Lower leg skin (tissue), 4 donors: ENCODE results near the gene DZIP1. TPM values are rescaled to one million over a fixed set of nuclear protein-coding genes. Genes with fewer than 3 reads are reported as not detected.

Experiments
- DNase-seq, 2 donors: peaks; one replicate each; pipeline ENCODE4 v3.0.0-alpha.2; 2019; ENCODE audit warnings: low spot score in 2 of 2
- H3K4me3 ChIP-seq: fragments of 200-600 bp; sonication (generic); 2 replicates; pipeline ENCODE4 v1.5.1; 2017; ENCODE audit warnings: mild to moderate bottlenecking, low read depth; ENCODE audit not compliant: poor library complexity, severe bottlenecking
- POLR2A ChIP-seq, 2 donors: fragments of 450-650 bp; IDR thresholded peaks; one replicate each; pipeline ENCODE4 v1.6.1; 2016 to 2017; ENCODE audit warnings: antibody characterized with exemption in 2 of 2, mild to moderate bottlenecking in 1 of 2, moderate library complexity in 1 of 2
- WGBS, 2 donors: methylation state at CpG; one replicate each; pipeline ENCODE4 v1.1.5; 2018; 5-methylcytosine and 5-hydroxymethylcytosine counted together
- intact Hi-C: fragments of 100-400 bp; cut with DNase I; formaldehyde crosslinking; loops from one replicate; pipeline ENCODE4 v1.15.0; 2023; ENCODE audit warnings: low total_unique reads
- total RNA-seq, 4 donors: library from RNA; depleted of rRNA; stranded (reverse); fragments of >200 nt; gene quantifications; one replicate each; pipeline ENCODE4 v1.1.0, GENCODE V29; 2016
- TF ChIP-seq, protein P1 (sequence below), 3 donors: fragments of 450-650 bp; IDR thresholded peaks; one replicate each; pipeline ENCODE4 v1.5.1; 2016; ENCODE audit warnings: antibody characterized with exemption in 3 of 3, mild to moderate bottlenecking in 3 of 3, moderate library complexity in 2 of 3

DZIP1 gene
- total RNA-seq, 4 donors from 2014 or later, result 0.42 to 2.7 (median 1.8) TPM

DNA sequence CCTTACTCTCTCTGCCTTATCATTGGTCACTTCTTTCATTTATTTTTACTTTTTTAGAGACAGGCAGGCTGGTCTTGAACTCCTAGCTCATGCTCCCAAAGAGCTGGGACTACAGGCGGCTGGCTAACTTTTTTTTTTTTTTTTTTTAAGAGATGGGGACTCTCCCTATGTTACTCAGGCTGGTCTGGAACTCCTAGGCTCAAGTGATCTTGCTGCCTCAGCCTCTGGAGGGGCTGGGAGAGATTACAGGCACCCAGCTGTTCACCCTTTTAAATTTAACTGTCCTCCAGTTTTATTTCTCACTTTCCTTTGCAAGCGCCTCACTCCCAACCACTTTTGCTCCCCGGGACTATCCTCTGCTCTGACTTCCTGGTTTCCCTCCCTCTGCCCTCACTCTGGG is 97.6 kb downstream of the DZIP1 start:
- DNase-seq, result no peak
- WGBS, 2 donors, result 27 to 44% methylated on average over 2 of the region's 3 CpGs
- no peak for TF ChIP-seq POLR2A (IDR thresholded peaks at IDR 0.05)
- TF ChIP-seq, protein P1, sequence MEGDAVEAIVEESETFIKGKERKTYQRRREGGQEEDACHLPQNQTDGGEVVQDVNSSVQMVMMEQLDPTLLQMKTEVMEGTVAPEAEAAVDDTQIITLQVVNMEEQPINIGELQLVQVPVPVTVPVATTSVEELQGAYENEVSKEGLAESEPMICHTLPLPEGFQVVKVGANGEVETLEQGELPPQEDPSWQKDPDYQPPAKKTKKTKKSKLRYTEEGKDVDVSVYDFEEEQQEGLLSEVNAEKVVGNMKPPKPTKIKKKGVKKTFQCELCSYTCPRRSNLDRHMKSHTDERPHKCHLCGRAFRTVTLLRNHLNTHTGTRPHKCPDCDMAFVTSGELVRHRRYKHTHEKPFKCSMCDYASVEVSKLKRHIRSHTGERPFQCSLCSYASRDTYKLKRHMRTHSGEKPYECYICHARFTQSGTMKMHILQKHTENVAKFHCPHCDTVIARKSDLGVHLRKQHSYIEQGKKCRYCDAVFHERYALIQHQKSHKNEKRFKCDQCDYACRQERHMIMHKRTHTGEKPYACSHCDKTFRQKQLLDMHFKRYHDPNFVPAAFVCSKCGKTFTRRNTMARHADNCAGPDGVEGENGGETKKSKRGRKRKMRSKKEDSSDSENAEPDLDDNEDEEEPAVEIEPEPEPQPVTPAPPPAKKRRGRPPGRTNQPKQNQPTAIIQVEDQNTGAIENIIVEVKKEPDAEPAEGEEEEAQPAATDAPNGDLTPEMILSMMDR (IDR thresholded peaks at IDR 0.05), result no peak
- intact Hi-C loops, result no loop called here
- no peak overlapping the region for H3K4me3 ChIP-seq

DNA sequence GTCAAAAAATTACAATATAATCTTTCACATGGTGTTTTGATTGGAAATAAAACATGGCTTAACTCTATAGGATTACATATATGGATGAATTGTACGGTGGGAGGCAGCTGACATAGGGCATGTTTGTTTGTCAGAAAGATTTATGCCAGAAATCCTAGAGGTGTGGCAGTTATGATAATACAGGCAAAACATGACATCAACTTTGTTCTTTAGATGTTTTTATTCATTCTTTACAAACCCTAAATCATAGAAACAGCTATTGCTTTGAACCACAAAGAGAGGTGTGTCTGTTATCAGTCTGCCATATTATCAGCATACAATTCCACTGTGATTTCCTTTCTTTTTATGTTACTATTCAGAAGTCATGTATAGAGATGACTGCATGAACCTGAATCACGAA is 100.2 kb downstream of the DZIP1 start:
- 43 to 63% methylated on average over 2 of the region's 2 CpGs for WGBS, 2 donors
- intact Hi-C loops, result no loop called here
- no peak for TF ChIP-seq POLR2A (IDR thresholded peaks at IDR 0.05)
- TF ChIP-seq, protein P1 (IDR thresholded peaks at IDR 0.05), result no peak

DNA sequence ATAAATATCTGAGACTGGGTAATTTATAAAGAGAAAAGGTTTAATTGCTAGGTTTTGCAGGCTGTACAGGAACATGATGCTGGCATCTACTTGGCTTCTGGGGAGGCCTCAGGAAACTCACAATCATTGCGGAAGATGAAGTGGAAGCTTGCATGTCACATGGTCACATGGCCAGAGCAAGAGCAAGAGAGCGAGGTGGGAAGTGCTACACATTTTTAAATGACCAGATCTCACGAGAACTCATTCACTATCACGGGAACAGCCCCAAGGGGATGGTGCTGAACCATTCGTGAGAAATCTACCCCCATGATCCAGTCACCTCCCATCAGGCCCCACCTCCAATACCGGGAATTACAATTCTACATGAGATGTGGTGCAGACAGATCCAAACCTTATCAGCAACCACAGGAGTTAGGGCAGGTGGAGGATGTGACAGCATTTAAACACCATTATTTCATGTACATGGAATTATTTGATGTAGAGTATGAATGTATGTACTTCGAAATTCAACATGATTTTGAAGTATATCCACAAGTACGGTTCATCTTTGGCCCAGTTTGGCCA is 102.5 kb downstream of the DZIP1 start:
- WGBS, 2 donors, result 90 to 91% methylated on average over 8 of the region's 8 CpGs

More for the DNA sequence above, 100.2 kb downstream of the DZIP1 start:
- DNase-seq, result no peak
- no peak overlapping the region for H3K4me3 ChIP-seq

DNA sequence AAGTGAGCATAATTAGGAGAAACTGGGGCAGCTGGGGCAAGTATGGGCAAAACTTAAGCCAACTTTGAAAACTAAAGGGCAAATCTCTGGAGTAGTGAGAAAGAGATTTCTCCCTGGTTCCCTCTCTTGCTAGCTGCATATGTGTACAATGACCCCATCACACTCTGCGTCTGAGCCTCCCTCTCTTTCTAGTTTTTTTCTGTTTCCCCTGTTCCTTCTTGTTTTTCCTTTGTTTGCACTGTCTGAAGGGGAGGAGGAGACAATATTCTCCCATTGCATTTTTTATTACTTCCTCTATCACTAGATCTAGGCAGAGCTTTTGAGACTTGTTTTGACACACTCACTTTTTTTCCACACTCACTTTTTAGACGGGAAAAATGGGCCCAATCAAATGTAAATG is 103.2 kb downstream of the DZIP1 start:
- no peak for TF ChIP-seq POLR2A (IDR thresholded peaks at IDR 0.05)
- TF ChIP-seq, protein P1 (IDR thresholded peaks at IDR 0.05), result no peak
- 36 to 44% methylated on average over 2 of the region's 2 CpGs for WGBS, 2 donors
- no peak for DNase-seq
- H3K4me3 ChIP-seq, result no peak overlapping the region
- intact Hi-C loops, result no loop called here

More for the DNA sequence above, 102.5 kb downstream of the DZIP1 start:
- H3K4me3 ChIP-seq, result no peak overlapping the region
- DNase-seq, result no peak
- intact Hi-C loops, result no loop called here
- TF ChIP-seq, protein P1 (IDR thresholded peaks at IDR 0.05), result no peak
- TF ChIP-seq POLR2A (IDR thresholded peaks at IDR 0.05), result no peak

DNA sequence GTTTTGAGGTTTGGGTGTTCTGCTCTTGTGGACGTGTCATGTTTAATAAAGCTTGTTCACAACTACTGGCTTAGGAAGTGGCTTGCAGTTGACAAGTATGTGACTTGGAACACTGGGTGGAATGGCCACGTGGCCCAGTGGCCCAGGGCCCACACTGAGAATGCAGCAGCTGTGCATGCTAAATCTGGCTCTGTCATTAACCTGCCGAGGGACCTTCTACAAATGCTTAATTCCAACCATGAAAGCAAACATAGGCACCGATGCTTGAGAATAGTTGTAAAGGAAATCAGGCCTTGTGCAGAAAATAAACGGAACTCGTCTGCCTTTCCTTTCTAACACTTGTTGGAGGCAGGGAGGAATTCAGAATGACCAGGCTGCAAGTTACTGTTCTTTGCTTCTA is 103.6 kb downstream of the DZIP1 start:
- intact Hi-C loops, result no loop called here
- no peak overlapping the region for H3K4me3 ChIP-seq
- WGBS, 2 donors, result 30 to 40% methylated on average over 6 of the region's 6 CpGs
- TF ChIP-seq, protein P1 (IDR thresholded peaks at IDR 0.05), result no peak
- TF ChIP-seq POLR2A (IDR thresholded peaks at IDR 0.05), result no peak
- no peak for DNase-seq
